GM12878 (cell line): ENCODE results near the gene TRIM8.

Experiments
- FOS ChIP-seq: IDR thresholded peaks from 3 replicates; pipeline ENCODE4 v1.6.1; 2011; ENCODE audit warnings: borderline replicate concordance; ENCODE audit not compliant: insufficient read length; ENCODE audit errors: extremely low read depth
- JUNB ChIP-seq: IDR thresholded peaks from 2 replicates; pipeline ENCODE4 v1.6.1; 2016; ENCODE audit warnings: antibody characterized with exemption, mild to moderate bottlenecking
- LARP7 ChIP-seq: fragments of 450-650 bp; IDR thresholded peaks from 2 replicates; pipeline ENCODE4 v1.6.1; 2017; ENCODE audit warnings: mild to moderate bottlenecking
- MTA2 ChIP-seq: fragments of 450-650 bp; IDR thresholded peaks from 2 replicates; pipeline ENCODE4 v1.6.1; 2016; ENCODE audit warnings: low read depth, mild to moderate bottlenecking, moderate library complexity
- MXI1 ChIP-seq: fragments of 150-350 bp; IDR thresholded peaks from 2 replicates; pipeline ENCODE4 v1.6.1; 2011; ENCODE audit warnings: low read depth, mild to moderate bottlenecking, inconsistent platforms, low read length, improper control_type of control experiment
- PAX8 ChIP-seq: fragments of 450-650 bp; IDR thresholded peaks from 2 replicates; pipeline ENCODE4 v1.6.1; 2017; ENCODE audit warnings: mild to moderate bottlenecking, moderate library complexity
- POLR2AphosphoS5 ChIP-seq: IDR thresholded peaks from 2 replicates; pipeline ENCODE4 v1.6.1; 2011; ENCODE audit warnings: mild to moderate bottlenecking, low read length, inconsistent platforms
- RBBP5 ChIP-seq: fragments of 200-600 bp; sonication (generic); conservative IDR thresholded peaks from 2 replicates; pipeline ENCODE4 v1.6.1; 2016
- ZBTB11 ChIP-seq: fragments of 450-650 bp; formaldehyde crosslinking; IDR thresholded peaks from 2 replicates; pipeline ENCODE4 v1.5.0; 2022; ENCODE audit warnings: mild to moderate bottlenecking, missing genetic modification characterization
- ZNF274 ChIP-seq: IDR thresholded peaks from one replicate; pipeline ENCODE4 v1.8.0; 2011; ENCODE audit not compliant: insufficient read length, insufficient read depth
- TF ChIP-seq, protein P1 (sequence below): IDR thresholded peaks from 2 replicates; pipeline ENCODE4 v1.6.1; 2011; ENCODE audit warnings: borderline replicate concordance, low read depth, mild to moderate bottlenecking, moderate library complexity, mixed read lengths, low read length; ENCODE audit not compliant: insufficient read depth; ENCODE audit errors: extremely low read length

GRCh38 chr10:102645388-102645740 lies 1.1 kb downstream of the TRIM8 start:
- TF ChIP-seq PAX8 (no peak), FOS (no peak), JUNB (no peak), MXI1 (no peak), POLR2AphosphoS5 (no peak), MTA2 (no peak; the same call in 1 of the 2 replicates), LARP7 (no peak), ZNF274 (no peak), RBBP5 (no peak), ZBTB11 (CRISPR knock-in tag) (no peak)
- TF ChIP-seq, protein P1, sequence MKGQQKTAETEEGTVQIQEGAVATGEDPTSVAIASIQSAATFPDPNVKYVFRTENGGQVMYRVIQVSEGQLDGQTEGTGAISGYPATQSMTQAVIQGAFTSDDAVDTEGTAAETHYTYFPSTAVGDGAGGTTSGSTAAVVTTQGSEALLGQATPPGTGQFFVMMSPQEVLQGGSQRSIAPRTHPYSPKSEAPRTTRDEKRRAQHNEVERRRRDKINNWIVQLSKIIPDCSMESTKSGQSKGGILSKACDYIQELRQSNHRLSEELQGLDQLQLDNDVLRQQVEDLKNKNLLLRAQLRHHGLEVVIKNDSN = no peak
